HG03342 (cell line): ENCODE measurements around the gene DHX58.

ENCODE experiments used
- ATAC-seq: cut with Tn5 transposase; IDR thresholded peaks from one replicate; pipeline ENCODE4 v1.9.1; 2021; ENCODE audit warnings: mild to moderate bottlenecking, moderate library complexity; ENCODE audit not compliant: unreplicated experiment

Gene DHX58

DNA sequence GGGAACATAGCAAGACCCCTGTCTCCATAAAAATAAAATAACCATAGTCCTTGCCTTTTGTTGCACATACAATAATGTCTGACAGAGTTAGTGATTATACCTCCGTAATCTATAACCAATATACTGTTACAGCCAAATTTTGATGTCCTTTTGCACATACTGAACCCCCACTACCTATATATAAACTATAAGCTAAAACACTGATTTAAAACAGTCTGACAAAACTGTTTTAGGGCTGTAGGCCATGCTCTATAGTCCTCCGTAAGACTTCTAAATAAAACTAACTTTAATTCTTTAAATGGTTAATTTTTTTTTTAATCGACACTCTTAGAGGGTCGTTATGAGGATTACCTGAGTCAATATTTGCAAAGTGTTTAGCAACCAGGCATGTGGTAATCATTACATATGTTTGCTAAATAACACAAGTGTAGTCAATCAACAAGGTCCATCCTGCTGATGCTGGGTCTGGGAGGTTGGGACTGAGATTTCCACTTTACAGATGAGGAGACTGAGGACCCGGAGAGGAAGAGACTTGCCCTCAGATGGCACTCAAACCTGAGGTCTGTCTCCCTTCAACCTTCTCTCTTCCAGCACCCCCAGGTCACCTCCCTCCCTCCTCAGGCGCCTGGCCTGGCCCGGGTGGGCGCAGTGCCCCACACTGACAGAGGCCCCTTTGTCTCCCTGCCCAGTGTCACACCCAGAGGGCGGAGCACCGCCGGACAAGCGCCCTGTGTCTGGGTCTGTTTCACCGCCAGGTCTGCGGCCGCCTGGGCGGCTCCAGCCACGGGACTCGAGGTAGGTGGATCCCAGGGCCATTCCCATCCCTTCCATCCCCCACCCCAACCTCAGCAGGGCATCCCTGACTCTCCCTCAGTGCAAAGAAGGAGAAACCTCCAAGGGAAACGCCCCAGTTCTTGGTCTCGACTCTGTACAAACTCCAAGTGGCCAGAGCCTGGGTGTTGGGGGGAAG is 24.5 kb downstream of the DHX58 start:
- ATAC-seq: no peak

DNA sequence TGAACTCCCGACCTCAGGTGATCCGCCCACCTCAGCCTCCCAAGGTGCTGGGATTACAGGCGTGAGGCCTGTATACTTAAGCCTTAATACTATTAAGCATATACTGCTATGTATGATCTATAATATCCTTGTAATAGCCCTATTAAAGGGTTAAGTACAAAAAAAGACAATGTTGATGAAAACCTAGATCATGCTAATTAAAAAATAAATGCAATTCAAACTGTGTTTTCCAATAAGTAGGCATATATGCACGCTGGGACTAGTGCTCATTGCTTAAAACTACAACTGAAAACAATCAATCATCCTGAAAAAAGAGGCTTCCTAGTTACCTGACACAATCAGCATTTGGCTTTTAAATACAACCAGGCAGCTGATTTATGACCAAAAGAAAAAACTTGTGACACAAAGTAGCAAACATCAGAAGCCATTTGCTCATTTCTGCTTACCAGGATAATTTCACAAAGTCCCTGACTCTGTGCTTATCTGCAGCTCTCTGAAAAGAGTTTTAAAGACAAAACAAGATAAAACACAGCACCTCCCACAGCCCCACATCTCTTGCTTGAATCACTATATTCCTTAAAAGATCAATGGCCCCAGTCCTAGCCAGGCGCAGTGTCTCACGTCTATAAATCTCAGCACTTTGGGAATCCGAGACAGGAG is 25.3 kb downstream of the DHX58 start:
- ATAC-seq: no peak

DNA sequence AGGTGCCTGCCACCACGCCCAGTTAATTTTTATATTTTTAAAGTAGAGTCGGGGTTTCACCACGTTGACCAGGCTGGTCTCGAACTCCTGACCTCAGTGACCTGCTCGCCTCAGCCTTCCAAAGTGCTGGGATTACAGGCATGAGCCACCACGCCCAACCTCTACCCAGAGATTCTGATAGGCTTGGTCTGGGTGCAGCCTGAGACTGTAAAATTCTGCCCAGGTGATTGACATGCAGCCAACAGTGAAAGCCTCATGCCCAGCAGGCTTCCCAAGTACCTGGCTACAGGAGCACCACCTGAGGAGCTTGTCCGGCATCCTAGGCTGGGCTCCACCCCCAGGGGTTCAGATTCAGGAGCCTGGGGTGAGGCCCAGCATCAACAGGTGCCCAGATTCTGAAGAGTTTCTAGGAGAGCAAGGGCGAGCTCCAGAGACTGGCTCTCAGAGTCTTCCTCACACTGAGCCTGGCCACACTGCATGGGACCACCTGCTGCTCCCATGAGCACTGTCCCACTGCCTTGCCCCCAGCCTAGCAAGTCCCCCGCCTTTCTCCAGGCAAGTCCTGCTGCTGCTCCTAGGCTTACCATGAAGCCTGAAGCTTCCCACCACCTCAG is 30.9 kb downstream of the DHX58 start:
- no peak for ATAC-seq

GRCh38 chr17:42079541-42079940 is 33.0 kb downstream of the DHX58 start:
- ATAC-seq: no peak

DNA sequence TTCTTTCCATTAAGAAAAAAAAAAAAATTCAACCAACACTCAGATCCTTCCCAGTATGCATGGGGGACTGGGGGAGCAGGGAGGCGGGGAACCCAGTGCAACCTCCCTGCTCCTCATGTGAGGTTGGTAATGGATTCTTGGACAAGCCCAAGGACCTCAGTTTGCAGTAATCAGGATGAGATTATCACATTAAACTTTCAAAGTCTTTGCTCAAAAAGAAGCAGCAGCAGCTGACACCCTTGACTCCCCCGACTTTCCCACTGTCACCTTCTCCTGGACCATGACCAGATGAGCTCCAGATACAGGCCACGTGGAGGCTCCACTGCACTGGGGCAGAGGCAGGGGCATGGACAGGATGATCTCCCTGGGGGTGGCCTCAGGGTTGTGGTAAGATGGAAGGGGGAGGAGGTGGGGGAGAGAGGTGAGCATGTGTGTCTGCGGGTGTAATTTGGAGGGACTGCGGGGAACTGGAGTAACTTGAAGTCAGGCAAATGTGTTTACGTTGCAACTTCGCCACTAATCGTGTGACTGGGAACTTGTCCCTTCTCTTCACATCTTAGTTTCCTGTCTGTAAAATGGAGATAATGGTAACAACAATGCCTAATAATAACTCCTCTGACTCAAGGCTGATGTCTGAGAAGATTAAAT is 34.0 kb downstream of the DHX58 start:
- no peak for ATAC-seq

DNA sequence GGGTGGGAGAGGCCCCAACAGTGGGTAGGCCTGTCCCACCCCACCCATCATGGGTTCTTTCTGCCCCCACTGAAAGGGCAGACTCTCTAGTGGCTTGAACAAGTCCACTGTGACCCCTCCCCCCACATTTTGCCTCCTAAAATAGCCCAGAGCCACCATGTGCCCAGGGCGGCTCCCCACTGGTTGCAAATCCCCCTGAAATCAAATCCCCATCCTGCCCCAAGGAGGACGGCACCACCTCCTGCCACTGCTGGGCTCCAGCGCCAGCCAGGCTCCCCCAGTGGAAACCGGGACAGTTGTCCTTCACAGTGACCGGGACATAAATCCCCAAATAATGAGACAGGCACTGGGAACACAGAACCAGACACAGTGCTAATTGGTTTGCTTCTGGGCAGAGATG is 34.8 kb downstream of the DHX58 start:
- no peak for ATAC-seq

DNA sequence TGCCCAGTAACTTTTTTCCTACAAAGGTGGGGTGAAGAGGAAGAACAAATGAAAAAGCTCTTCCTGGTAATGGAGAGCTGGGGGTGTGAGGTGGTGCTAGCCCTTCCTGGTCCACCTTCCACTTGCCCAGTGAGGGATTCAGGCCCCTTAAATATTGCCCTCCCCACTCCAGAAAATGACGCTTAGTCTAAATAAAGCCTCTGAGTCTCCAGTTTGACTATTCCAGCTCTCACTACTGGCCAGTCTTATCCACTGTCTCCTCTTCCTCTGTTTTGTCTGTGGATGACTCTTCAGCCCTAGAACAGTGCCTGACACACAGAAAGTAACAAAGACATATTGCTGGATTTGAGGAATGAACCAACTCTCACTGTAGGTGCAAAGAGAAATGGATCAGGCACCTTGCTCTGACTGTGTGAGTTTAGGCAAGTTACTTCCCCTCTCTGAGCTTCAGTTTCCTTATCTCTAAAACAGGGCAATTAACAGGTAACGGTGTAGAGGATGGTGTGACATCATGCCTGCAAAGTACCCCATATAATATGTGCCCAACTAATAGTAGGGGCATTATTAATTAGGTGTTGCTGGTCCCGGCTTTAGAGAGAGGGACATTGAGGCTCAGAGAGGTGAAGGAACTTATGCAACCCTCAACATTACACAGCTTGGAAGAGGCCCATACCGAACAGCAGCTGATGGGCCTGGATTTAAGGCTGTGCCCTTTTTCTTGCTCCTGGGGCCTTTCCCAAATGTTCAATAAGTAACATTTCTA is 35.5 kb downstream of the DHX58 start:
- ATAC-seq: no peak

DNA sequence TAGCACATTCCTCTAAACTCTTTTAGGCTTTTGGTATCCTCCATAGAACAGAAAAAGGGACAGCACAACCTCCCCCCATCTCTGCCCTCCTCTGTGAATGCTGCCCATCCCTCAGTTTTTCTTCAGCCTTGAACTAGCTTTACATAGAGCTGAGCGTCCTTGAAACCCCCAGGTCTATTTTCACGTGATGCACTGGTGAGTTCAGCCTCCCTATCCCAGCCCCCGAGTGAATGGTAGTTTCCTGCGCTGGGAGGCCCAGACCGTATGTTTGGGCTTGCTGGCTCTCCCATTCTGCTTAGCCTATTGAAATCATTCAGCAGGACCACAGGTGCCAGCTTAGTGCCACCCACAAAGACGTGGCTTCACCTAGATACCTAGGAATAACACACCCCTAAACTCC is 36.7 kb downstream of the DHX58 start:
- no peak for ATAC-seq

DNA sequence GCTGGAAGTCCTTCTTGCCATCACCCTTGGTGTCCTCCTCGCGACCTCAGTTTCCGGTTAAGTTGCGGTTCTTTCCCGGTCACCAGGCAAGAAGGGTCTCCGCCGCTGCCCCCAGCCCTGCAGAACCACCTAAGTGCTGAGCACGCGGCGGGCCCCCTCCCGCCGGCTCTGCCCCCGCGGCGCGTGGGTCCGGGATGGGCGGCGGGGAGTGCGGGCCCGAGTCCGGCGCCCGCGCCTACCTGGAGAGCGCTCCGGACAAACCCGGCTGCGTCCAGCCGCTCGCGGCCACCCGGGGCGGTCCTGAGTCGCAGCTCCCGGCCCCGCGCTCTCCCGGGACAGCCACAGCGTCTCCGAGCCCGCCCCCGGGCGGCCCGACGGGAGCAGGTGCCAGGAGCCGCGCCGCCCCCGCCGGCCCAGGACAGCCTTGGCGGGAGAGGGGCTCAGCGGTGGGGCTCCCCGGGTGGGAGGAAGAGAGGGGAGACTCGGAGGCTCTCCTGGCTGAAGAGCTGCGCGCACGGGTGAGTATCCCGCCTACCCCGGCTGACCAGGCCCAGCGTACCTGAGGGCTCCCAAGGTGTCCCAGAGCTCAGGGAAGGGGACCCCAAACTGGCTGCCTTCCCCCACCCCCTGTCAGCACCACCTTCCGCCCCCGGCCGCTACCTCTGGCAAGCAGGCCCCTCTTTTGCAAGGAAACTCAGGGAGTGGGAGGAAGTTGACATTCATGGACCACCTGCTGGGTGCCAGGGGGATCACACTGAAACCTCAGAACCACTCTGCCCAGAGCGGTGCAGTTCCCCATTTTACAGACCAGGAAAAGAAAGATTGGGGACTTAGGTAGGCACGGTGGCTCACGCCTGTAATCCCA is 40.0 kb downstream of the DHX58 start:
- ATAC-seq: no peak

DNA sequence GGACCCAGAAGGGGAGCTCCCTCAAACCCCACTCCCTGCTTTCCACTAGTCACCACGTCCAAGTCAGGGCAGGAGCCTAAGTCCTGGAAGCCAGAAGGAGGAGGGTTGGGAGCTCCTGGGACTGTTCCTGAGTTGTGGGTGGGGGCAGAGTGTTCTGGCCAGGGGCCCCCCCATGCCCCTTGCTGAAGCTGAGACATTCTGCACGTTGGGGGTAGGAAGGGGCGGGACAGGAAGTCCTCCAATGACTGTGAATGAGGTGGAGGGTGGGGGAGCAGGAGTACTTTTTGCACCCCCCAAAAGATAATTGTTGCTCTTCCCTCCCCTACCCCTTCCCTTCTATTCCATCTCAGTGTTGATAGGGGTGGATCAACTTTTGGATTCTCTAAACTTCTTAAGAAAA is 40.7 kb downstream of the DHX58 start:
- no peak for ATAC-seq

GRCh38 chr17:42068979-42069378 is 43.5 kb downstream of the DHX58 start:
- no peak for ATAC-seq

DNA sequence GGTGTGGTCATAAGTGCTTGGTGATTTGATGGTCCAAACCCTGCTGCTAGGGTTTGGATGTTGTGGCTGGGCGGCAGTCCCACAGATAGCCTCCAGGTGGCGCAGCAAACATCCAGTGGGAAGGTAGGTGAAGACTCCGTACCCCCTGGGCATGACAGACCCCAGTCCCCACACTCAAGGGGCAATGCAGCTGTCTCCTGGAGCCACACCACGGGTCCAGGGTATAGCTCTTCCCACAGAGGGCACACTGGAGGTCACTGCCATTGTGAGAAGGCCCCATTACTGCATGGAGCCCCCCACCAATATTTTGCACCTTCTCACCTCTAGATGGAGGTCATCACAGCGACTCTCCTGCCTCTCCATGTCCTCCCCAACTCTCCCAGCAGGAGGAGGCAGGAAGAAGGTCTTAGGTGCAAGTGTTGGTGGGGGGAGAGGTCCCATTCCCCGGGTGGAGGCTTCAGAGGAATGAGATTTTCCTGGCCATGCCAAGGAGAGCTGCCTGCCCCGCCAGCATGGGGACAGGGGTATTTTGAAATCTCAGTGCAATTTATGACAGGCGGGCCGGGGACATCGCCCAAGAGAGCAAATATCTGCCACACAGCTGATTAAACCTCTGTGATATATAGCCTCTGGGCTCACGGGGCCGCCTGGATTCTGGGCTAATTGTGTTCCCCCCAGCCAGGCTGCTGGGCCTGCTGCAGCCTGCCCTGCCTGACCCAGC is 45.0 kb downstream of the DHX58 start:
- ATAC-seq: no peak

DNA sequence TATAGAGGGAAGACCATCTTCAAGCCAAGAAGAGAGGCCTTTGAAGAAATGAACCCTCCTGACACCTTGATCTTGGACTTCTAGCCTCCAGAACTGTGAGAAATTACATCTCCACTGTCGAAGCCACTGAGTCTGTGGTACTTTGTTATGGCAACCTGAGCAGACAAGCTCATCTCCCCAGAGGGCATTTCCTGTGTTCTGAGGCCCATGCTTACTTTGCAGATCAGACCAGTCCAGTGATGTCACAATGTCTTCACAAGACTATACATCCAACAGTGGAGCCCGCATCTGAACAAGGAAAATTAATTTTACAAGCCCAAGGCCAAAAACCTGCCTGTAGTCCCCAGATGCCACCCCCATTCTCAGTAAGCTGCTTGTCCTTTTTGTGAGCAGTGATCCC is 47.3 kb downstream of the DHX58 start:
- no peak for ATAC-seq

DNA sequence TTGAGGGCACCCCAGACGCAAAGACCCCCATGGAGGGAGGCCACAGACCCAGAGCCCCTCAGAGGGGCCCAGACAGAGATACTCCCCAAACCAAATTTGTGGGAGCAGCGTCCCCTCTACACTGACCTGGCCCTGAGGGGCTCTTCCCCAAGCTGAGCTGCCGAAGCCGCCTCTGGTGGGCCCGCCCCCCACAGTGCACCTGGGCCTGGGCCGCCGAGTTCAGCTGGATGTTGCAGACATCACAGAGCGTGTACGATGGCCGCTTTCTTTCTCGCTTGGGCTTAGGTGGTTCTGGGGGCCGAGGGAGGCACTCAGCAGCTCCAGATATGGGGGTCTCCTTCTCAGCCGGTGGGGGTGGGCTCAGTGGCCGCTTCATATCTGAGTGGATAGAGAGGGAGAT is 49.8 kb downstream of the DHX58 start:
- ATAC-seq: no peak

GRCh38 chr17:42061646-42062487 is 50.6 kb downstream of the DHX58 start:
- ATAC-seq: no peak

- ATAC-seq: no peak
Measured at GRCh38 chr17:42060231-42060630, 52.3 kb downstream of the DHX58 start.

- ATAC-seq: no peak
Measured at GRCh38 chr17:42059815-42060214, 52.7 kb downstream of the DHX58 start.

- no peak for ATAC-seq
Measured at GRCh38 chr17:42058063-42058462, 54.5 kb downstream of the DHX58 start.
